NB4 (cell line): ENCODE measurements around the gene MBTPS2.

Source experiments
- POLR2A ChIP-seq: IDR thresholded peaks from 2 replicates; pipeline ENCODE4 v1.6.1; 2011; ENCODE audit warnings: mild to moderate bottlenecking; ENCODE audit not compliant: insufficient read length; ENCODE audit errors: extremely low read depth
- TF ChIP-seq, protein P1 (sequence below): IDR thresholded peaks from one replicate; pipeline ENCODE4 v1.5.1; 2012; ENCODE audit warnings: low read depth, low read length
- TF ChIP-seq, protein P2 (sequence below): IDR thresholded peaks from 2 replicates; pipeline ENCODE4 v1.6.1; 2011; ENCODE audit warnings: low read depth, low read length

DNA sequence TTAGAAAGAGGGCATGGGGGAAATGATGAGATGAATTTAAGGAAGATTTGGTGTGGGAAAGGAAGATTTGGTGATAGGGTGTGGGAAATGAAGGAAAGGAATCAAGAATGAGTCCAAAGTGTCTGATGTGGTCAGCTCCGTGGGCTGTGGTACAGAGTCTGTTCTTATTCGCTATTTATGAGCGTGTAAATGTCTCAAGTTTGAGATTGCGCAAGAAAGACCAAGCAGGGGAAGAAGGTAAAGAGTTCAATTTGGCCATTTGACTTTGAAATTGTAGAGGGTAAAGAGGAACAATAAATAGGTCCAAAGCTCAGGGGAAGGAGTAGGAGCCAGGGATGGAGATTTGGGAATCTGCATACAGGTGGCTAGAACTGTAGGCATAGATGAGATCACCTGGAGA lies 89.8 kb downstream of the MBTPS2 start:
- TF ChIP-seq, protein P1, sequence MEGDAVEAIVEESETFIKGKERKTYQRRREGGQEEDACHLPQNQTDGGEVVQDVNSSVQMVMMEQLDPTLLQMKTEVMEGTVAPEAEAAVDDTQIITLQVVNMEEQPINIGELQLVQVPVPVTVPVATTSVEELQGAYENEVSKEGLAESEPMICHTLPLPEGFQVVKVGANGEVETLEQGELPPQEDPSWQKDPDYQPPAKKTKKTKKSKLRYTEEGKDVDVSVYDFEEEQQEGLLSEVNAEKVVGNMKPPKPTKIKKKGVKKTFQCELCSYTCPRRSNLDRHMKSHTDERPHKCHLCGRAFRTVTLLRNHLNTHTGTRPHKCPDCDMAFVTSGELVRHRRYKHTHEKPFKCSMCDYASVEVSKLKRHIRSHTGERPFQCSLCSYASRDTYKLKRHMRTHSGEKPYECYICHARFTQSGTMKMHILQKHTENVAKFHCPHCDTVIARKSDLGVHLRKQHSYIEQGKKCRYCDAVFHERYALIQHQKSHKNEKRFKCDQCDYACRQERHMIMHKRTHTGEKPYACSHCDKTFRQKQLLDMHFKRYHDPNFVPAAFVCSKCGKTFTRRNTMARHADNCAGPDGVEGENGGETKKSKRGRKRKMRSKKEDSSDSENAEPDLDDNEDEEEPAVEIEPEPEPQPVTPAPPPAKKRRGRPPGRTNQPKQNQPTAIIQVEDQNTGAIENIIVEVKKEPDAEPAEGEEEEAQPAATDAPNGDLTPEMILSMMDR, result no peak
- TF ChIP-seq POLR2A, result no peak
- TF ChIP-seq, protein P2, sequence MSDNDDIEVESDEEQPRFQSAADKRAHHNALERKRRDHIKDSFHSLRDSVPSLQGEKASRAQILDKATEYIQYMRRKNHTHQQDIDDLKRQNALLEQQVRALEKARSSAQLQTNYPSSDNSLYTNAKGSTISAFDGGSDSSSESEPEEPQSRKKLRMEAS, result no peak
